ENCODE results near the gene HIPK4.
"Not testable (repeated sequence)": the region's sequence is repeated elsewhere in the genome, so short reads cannot be mapped to it uniquely, and the experiment has no call there.

Gene HIPK4

GRCh38 chr19:40371802-40372122, 18.2 kb downstream of the HIPK4 start:
- no peak for TF ChIP-seq SPI1 (IDR thresholded peaks at IDR 0.05; ENCODE audit: low read depth, low read length)
- no peak for TF ChIP-seq POLR2A (IDR thresholded peaks at IDR 0.05; ENCODE audit: low read depth, low read length)
- TF ChIP-seq PAX5 (IDR thresholded peaks at IDR 0.05; ENCODE audit: insufficient read depth, low read length, severe bottlenecking) = no peak
- no peak for TF ChIP-seq TAF1 (IDR thresholded peaks at IDR 0.05; ENCODE audit: low read depth, low read length)
- TF ChIP-seq POLR2AphosphoS5 (IDR thresholded peaks at IDR 0.05; ENCODE audit: low read depth, low read length) = no peak
- TF ChIP-seq POU2F2 (IDR thresholded peaks at IDR 0.05; ENCODE audit: low read depth, low read length) = no peak
- no peak for FAIRE-seq
- no peak for DNase-seq (ENCODE audit: insufficient read length, low spot score)

DNA sequence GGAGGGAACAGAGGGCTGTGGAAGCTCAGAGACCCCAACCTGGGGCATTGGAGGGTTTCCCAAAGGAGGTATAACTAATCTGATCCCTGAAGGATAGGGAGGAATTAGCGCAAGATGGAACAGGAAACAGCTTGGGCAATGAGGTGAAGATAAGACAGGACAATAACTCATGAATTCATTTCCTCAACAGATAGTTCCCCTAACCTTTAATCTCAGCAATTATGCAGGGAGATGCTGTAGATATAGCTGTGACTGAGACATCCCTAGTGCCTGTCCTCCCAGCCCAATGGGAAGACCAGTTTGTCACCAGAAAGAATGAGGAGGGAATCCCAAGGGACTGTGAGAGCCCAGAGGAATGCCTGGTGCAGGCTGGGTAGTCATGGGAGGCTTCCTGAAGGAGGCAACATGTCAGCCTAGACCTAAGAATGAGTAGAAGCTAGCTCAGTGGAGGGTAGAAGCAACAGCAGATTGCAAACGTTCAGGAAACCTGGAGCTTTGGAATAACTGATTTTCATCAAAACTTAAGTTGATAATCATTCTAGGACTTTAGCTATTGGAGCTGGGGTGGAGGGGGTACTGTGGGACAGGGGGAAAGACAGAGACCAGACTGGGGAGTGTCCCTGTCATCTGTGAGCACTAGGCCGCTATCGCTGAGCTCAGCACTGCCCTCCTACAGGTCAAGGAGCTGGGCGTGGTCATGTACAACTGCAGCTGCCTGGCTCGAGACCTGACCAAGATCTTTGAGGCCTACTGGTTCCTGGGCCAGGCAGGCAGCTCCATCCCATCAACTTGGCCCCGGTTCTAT, 18.8 kb downstream of the HIPK4 start:
- DNase-seq (ENCODE audit: insufficient read length, low spot score) (no peak), FAIRE-seq (no peak)
- no peak for TF ChIP-seq POLR2AphosphoS5 (IDR thresholded peaks at IDR 0.05; ENCODE audit: low read depth, low read length)
- TF ChIP-seq POU2F2 (IDR thresholded peaks at IDR 0.05; ENCODE audit: low read depth, low read length) = no peak
- no peak for TF ChIP-seq PAX5 (IDR thresholded peaks at IDR 0.05; ENCODE audit: insufficient read depth, low read length, severe bottlenecking)
- no peak for TF ChIP-seq TAF1 (IDR thresholded peaks at IDR 0.05; ENCODE audit: low read depth, low read length)
- TF ChIP-seq POLR2A (IDR thresholded peaks at IDR 0.05; ENCODE audit: low read depth, low read length) = no peak
- no peak for TF ChIP-seq SPI1 (IDR thresholded peaks at IDR 0.05; ENCODE audit: low read depth, low read length)

GRCh38 chr19:40370253-40370652, 19.7 kb downstream of the HIPK4 start:
- FAIRE-seq; DNase-seq (ENCODE audit: insufficient read length, low spot score): not testable (repeated sequence)

- TF ChIP-seq TAF1 (IDR thresholded peaks at IDR 0.05; ENCODE audit: low read depth, low read length) = no peak
- TF ChIP-seq SPI1 (IDR thresholded peaks at IDR 0.05; ENCODE audit: low read depth, low read length) = no peak
- no peak for TF ChIP-seq PAX5 (IDR thresholded peaks at IDR 0.05; ENCODE audit: insufficient read depth, low read length, severe bottlenecking)
- no peak for TF ChIP-seq POLR2AphosphoS5 (IDR thresholded peaks at IDR 0.05; ENCODE audit: low read depth, low read length)
- no peak for TF ChIP-seq POLR2A (IDR thresholded peaks at IDR 0.05; ENCODE audit: low read depth, low read length)
- no peak for TF ChIP-seq POU2F2 (IDR thresholded peaks at IDR 0.05; ENCODE audit: low read depth, low read length)
- no peak for FAIRE-seq
- no peak for DNase-seq (ENCODE audit: insufficient read length, low spot score)
Observed at GRCh38 chr19:40369797-40370196, 20.2 kb downstream of the HIPK4 start.

DNA sequence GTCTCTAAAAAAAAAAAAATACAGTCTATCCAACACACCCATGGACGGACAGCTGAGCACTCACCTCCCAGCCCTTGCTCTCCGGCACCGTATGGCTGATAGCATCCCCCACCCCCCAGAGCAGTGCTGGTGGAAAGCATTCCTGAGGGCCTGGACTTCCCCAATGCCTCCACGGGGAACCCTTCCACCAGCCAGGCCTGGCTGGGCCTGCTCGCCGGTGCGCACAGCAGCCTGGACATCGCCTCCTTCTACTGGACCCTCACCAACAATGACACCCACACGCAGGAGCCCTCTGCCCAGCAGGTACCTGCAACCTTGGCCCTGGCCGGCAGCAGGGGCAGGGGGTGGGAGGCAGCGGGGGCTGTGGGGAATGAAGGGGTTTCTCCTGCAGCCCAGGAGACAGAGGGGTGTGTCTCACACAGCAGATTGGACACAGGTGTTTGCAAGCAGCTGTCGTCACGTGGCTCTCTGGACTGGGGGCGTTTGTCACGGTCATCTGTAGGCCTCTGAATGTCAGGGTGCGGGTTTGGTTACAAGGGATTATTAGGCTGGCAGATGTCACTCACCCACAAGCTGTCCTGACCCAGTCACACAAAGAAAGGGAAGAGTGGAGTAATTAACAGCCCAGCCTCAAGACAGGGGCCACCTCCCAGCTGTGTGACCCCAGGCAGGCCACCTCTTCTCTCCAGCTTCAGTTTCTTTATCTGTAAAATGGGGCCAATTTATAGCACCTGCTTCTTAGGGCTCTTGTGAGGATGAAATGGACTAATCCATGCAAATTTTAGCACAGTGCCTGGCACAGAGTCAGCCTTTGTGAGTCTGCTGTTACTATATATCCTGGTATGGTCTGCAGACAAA, 22.2 kb downstream of the HIPK4 start:
- no peak for TF ChIP-seq PAX5 (IDR thresholded peaks at IDR 0.05; ENCODE audit: insufficient read depth, low read length, severe bottlenecking)
- TF ChIP-seq SPI1 (IDR thresholded peaks at IDR 0.05; ENCODE audit: low read depth, low read length) = no peak
- no peak for TF ChIP-seq POLR2AphosphoS5 (IDR thresholded peaks at IDR 0.05; ENCODE audit: low read depth, low read length)
- TF ChIP-seq POLR2A (IDR thresholded peaks at IDR 0.05; ENCODE audit: low read depth, low read length) = no peak
- TF ChIP-seq TAF1 (IDR thresholded peaks at IDR 0.05; ENCODE audit: low read depth, low read length) = no peak
- TF ChIP-seq POU2F2 (IDR thresholded peaks at IDR 0.05; ENCODE audit: low read depth, low read length) = no peak
- FAIRE-seq = no peak
- DNase-seq (ENCODE audit: insufficient read length, low spot score) = no peak

DNA sequence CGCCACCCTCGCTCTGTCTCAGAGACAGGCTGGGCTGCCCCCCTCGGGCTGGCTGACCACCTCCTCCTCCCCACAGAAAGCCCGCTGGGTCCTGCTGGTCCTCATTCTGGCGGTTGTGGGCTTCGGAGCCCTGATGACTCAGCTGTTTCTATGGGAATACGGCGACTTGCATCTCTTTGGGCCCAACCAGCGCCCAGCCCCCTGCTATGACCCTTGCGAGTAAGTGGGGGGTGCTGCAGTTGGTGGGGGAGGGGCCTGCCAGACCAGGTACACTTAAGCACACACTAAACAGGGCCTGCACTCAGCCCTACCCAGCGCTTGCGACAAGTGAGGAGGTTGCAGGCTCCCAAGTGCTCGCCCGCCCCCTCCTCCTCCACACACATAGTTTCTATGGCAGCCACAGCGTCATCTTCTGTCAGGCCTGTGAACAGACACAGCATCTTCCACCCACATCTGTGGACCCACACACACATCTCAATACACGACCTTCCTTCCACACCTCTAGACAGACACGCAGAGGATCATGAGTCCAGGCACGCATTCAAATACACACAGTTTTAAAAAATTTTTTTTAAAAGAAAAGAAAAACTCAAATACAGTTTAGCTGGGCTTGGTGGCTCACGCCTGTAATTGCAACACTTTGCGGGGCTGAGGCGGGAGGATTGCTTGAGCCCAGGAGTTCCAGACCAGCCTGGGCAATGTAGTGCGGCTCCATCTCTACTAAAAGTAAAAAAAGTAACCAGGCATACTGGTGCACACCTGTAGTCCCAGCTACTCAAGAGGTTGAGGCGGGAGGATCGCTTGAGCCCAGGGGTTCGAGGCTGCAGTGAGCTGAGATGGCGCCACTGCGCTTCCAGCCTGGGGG, 23.1 kb downstream of the HIPK4 start:
- DNase-seq (ENCODE audit: insufficient read length, low spot score) = no peak
- TF ChIP-seq POU2F2 (IDR thresholded peaks at IDR 0.05; ENCODE audit: low read depth, low read length) (no peak), PAX5 (IDR thresholded peaks at IDR 0.05; ENCODE audit: insufficient read depth, low read length, severe bottlenecking) (no peak), POLR2A (IDR thresholded peaks at IDR 0.05; ENCODE audit: low read depth, low read length) (no peak), TAF1 (IDR thresholded peaks at IDR 0.05; ENCODE audit: low read depth, low read length) (no peak), SPI1 (IDR thresholded peaks at IDR 0.05; ENCODE audit: low read depth, low read length) (no peak), POLR2AphosphoS5 (IDR thresholded peaks at IDR 0.05; ENCODE audit: low read depth, low read length) (no peak)
- FAIRE-seq = no peak

- peak; percentile 90 for FAIRE-seq
- DNase-seq (ENCODE audit: insufficient read length, low spot score) = peak; percentile 98
- TF ChIP-seq POLR2A (IDR thresholded peaks at IDR 0.05; ENCODE audit: low read depth, low read length) (peak; percentile 44; the same call in 1 of the 2 replicates), POLR2AphosphoS5 (IDR thresholded peaks at IDR 0.05; ENCODE audit: low read depth, low read length) (0 out of 2 replicates have a peak, but pooled peaks have one; percentile 29), TAF1 (IDR thresholded peaks at IDR 0.05; ENCODE audit: low read depth, low read length) (peak; percentile 49; the same call in 1 of the 2 replicates), PAX5 (IDR thresholded peaks at IDR 0.05; ENCODE audit: insufficient read depth, low read length, severe bottlenecking) (no peak), SPI1 (IDR thresholded peaks at IDR 0.05; ENCODE audit: low read depth, low read length) (no peak), POU2F2 (IDR thresholded peaks at IDR 0.05; ENCODE audit: low read depth, low read length) (no peak)
Observed at GRCh38 chr19:40365613-40366401, 24.2 kb downstream of the HIPK4 start.

DNA sequence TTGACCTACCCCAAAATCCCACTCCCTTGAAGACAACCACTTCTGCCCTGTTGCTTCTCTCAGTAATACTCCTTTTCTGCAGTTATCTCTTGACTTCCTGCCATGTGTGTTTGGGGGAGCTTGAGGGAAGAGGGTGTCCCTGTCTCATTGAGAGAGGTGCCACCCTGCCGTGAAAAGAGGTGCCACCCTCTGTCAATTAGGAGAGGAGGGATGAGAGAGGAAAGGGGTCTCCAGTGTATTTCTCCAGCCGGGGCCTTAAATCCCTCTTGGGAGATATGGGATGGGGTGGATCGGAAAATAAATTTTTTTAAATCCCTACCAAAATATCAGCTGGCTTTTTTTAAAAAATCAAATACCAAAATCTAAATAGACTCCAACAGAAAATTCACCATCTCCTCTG, 25.0 kb downstream of the HIPK4 start:
- no peak for TF ChIP-seq POLR2A (IDR thresholded peaks at IDR 0.05; ENCODE audit: low read depth, low read length)
- no peak for TF ChIP-seq PAX5 (IDR thresholded peaks at IDR 0.05; ENCODE audit: insufficient read depth, low read length, severe bottlenecking)
- TF ChIP-seq POLR2AphosphoS5 (IDR thresholded peaks at IDR 0.05; ENCODE audit: low read depth, low read length) = no peak
- no peak for TF ChIP-seq POU2F2 (IDR thresholded peaks at IDR 0.05; ENCODE audit: low read depth, low read length)
- TF ChIP-seq SPI1 (IDR thresholded peaks at IDR 0.05; ENCODE audit: low read depth, low read length) = no peak
- TF ChIP-seq TAF1 (IDR thresholded peaks at IDR 0.05; ENCODE audit: low read depth, low read length) = no peak
- DNase-seq (ENCODE audit: insufficient read length, low spot score) (no peak), FAIRE-seq (no peak)

Measured in GM12891 (cell line).